H1 (cell line): ENCODE measurements around the gene SCAMP4. TPM values are rescaled to one million over a fixed set of nuclear protein-coding genes. Genes with fewer than 3 reads are reported as not detected.

ENCODE experiments used
- CTCF ChIA-PET: fragments of 300-600 bp; sonication (Branson Sonifier 250); formaldehyde crosslinking; loops from one replicate; lab custom pipeline; 2021; ENCODE audit not compliant: partially characterized antibody; lab: Charles Lee
- POLR2A ChIA-PET: fragments of 300-600 bp; sonication (Branson Sonifier 250); formaldehyde crosslinking; loops from one replicate; lab custom pipeline; 2021; ENCODE audit warnings: inconsistent platforms; ENCODE audit not compliant: partially characterized antibody; lab: Charles Lee
- DNase-seq, 2 experiments: peaks; one replicate each; pipeline versions ENCODE4 v3.0.0 to v3.0.0-alpha.2; 2010 to 2022; ENCODE audit warnings: low spot score in 2 of 2, low read depth in 1 of 2, mixed read lengths in 1 of 2
- FAIRE-seq: peaks from 2 replicates; lab custom pipeline; 2011; peaks lifted over from hg19 to GRCh38; lab: Jason Lieb, UNC
- H2AFZ ChIP-seq: 2 replicates; pipeline ENCODE4 v1.8.1; 2012; ENCODE audit warnings: low read length, inconsistent platforms
- H2AK5ac ChIP-seq: 2 replicates; pipeline ENCODE4 v1.6.1; 2013; ENCODE audit warnings: low read depth, low read length
- H2BK120ac ChIP-seq: replicated peaks from 2 replicates; pipeline ENCODE3; 2013; ENCODE audit warnings: low read depth, low read length, inconsistent platforms
- H2BK12ac ChIP-seq: 2 replicates; pipeline ENCODE4 v1.6.1; 2013; ENCODE audit warnings: low read depth, low read length
- H2BK15ac ChIP-seq: 2 replicates; pipeline ENCODE4 v1.6.1; 2013; ENCODE audit warnings: low read length
- H2BK20ac ChIP-seq: 2 replicates; pipeline ENCODE4 v1.6.1; 2013; ENCODE audit warnings: low read length
- H2BK5ac ChIP-seq: 2 replicates; pipeline ENCODE4 v1.6.1; 2013; ENCODE audit warnings: low read depth, low read length
- H3K14ac ChIP-seq: 2 replicates; pipeline ENCODE4 v1.6.1; 2013; ENCODE audit warnings: inconsistent platforms; ENCODE audit not compliant: insufficient read length
- H3K18ac ChIP-seq: 2 replicates; pipeline ENCODE4 v1.6.1; 2013; ENCODE audit warnings: low read length; ENCODE audit errors: extremely low read depth
- H3K23ac ChIP-seq: 2 replicates; pipeline ENCODE4 v1.6.1; 2013; ENCODE audit warnings: inconsistent platforms; ENCODE audit not compliant: insufficient read length
- H3K23me2 ChIP-seq: 2 replicates; pipeline ENCODE4 v1.6.1; 2013; ENCODE audit warnings: low read depth, low read length
- H3K27ac ChIP-seq: 2 replicates; pipeline ENCODE4 v1.6.1; 2011; ENCODE audit warnings: low read depth, low read length, inconsistent platforms
- H3K27me3 ChIP-seq, 4 experiments: replicated peaks in 1 of 4; 1 replicate in 1 of 4; 2 replicates in 3 of 4; pipeline versions ENCODE4 v1.6.1 to v1.8.1; 2011 to 2013; ENCODE audit warnings: low read length in 3 of 4, mild to moderate bottlenecking in 3 of 4, inconsistent platforms in 2 of 4, mixed read lengths in 2 of 4, moderate library complexity in 1 of 4; ENCODE audit not compliant: control insufficient read depth in 3 of 4, insufficient read depth in 3 of 4; ENCODE audit errors: extremely low read depth in 1 of 4
- H3K36me3 ChIP-seq, 4 experiments: 2 replicates each; pipeline versions ENCODE4 v1.6.1 to v1.8.1; 2011 to 2013; ENCODE audit warnings: mild to moderate bottlenecking in 4 of 4, low read length in 3 of 4, moderate library complexity in 2 of 4, control low read depth in 1 of 4, inconsistent platforms in 1 of 4; ENCODE audit not compliant: insufficient read depth in 4 of 4, control insufficient read depth in 2 of 4
- H3K4ac ChIP-seq: replicated peaks from 2 replicates; pipeline ENCODE3; 2013; ENCODE audit warnings: low read length, low read depth, mixed read lengths, inconsistent platforms; ENCODE audit not compliant: insufficient read length
- H3K4me1 ChIP-seq, 4 experiments: replicated peaks in 1 of 4; 1 replicate in 1 of 4; 2 replicates in 3 of 4; pipeline versions ENCODE4 v1.6.1 to v1.8.1; 2011 to 2013; ENCODE audit warnings: low read length in 3 of 4, inconsistent platforms in 2 of 4, mixed read lengths in 1 of 4; ENCODE audit not compliant: insufficient read depth in 4 of 4, control insufficient read depth in 3 of 4
- H3K4me2 ChIP-seq, 2 experiments: 2 replicates each; pipeline versions ENCODE4 v1.6.1 to v1.8.1; 2011 to 2013; ENCODE audit warnings: low read depth in 2 of 2, low read length in 2 of 2, control low read depth in 1 of 2, inconsistent platforms in 1 of 2, mild to moderate bottlenecking in 1 of 2; ENCODE audit not compliant: insufficient read depth in 1 of 2
- H3K4me3 ChIP-seq, 4 experiments: fragments of 200-600, 300-600 bp in 1 of 4; sonication (generic), shearing (Covaris generic), sonication (Bioruptor Twin) in 1 of 4; 2 replicates each; pipeline versions ENCODE4 v1.5.1 to v1.8.1; 2011 to 2016; ENCODE audit warnings: low read length in 4 of 4, low read depth in 3 of 4, control low read depth in 2 of 4, inconsistent platforms in 2 of 4, mild to moderate bottlenecking in 2 of 4, mixed read lengths in 1 of 4, moderate library complexity in 1 of 4; ENCODE audit not compliant: insufficient read depth in 2 of 4; ENCODE audit errors: extremely low read depth in 1 of 4
- H3K56ac ChIP-seq: replicated peaks from 2 replicates; pipeline ENCODE3; 2013; ENCODE audit warnings: low read depth, mild to moderate bottlenecking, mixed read lengths, low read length, inconsistent platforms; ENCODE audit not compliant: insufficient read length
- H3K79me1 ChIP-seq: 2 replicates; pipeline ENCODE4 v1.6.1; 2013; ENCODE audit warnings: low read depth, low read length, control low read depth
- H3K79me2 ChIP-seq, 2 experiments: 2 replicates each; pipeline versions ENCODE4 v1.6.1 to v1.8.1; 2012 to 2013; ENCODE audit warnings: low read length in 2 of 2, mild to moderate bottlenecking in 2 of 2, inconsistent platforms in 1 of 2; ENCODE audit not compliant: insufficient read depth in 2 of 2, control insufficient read depth in 1 of 2
- H3K9ac ChIP-seq, 4 experiments: replicated peaks in 1 of 4; 1 replicate in 1 of 4; 2 replicates in 3 of 4; pipeline versions ENCODE4 v1.6.1 to v1.8.1; 2011 to 2013; ENCODE audit warnings: low read depth in 3 of 4, low read length in 3 of 4, control low read depth in 2 of 4, mild to moderate bottlenecking in 2 of 4, moderate library complexity in 2 of 4, inconsistent platforms in 1 of 4; ENCODE audit errors: extremely low read depth in 1 of 4
- H3K9me3 ChIP-seq, 2 experiments: 2 replicates each; pipeline versions ENCODE4 v1.6.1 to v1.8.1; 2012 to 2013; ENCODE audit warnings: mild to moderate bottlenecking in 2 of 2, moderate library complexity in 2 of 2, control low read depth in 1 of 2, inconsistent platforms in 1 of 2, low read depth in 1 of 2, low read length in 1 of 2, mixed read lengths in 1 of 2; ENCODE audit not compliant: insufficient read depth in 2 of 2
- H4K20me1 ChIP-seq, 2 experiments: replicated peaks in 1 of 2; 2 replicates each; pipeline versions ENCODE3 to v1.8.1; 2011 to 2013; ENCODE audit warnings: inconsistent platforms in 2 of 2, low read length in 2 of 2, mild to moderate bottlenecking in 1 of 2; ENCODE audit not compliant: insufficient read depth in 2 of 2, control insufficient read depth in 1 of 2
- H4K5ac ChIP-seq: 2 replicates; pipeline ENCODE4 v1.6.1; 2013; ENCODE audit warnings: low read length, low read depth, mixed read lengths, inconsistent platforms; ENCODE audit not compliant: insufficient read length
- H4K8ac ChIP-seq: 2 replicates; pipeline ENCODE4 v1.8.0; 2013; ENCODE audit warnings: mild to moderate bottlenecking, moderate library complexity, low read length, inconsistent platforms; ENCODE audit not compliant: insufficient read depth; ENCODE audit errors: extremely low read depth
- H4K91ac ChIP-seq: replicated peaks from 2 replicates; pipeline ENCODE3; 2013; ENCODE audit warnings: low read length, mixed read lengths, inconsistent platforms; ENCODE audit not compliant: insufficient read length
- FOSL1 ChIP-seq: IDR thresholded peaks from 2 replicates; pipeline ENCODE4 v1.6.1; 2011; ENCODE audit warnings: mild to moderate bottlenecking, low read depth, low read length, moderate library complexity; ENCODE audit not compliant: insufficient read depth
- WGBS, 2 experiments: shearing (Covaris generic) in 1 of 2; methylation state at CpG; one replicate each; pipeline versions ENCODE4 v1.1.6 to v1.1.7; 2013 to 2015; ENCODE audit warnings: low lambda C conversion rate in 2 of 2, mixed read lengths in 2 of 2, inconsistent platforms in 1 of 2, low coverage in 1 of 2, missing lambda C conversion rate in 1 of 2; ENCODE audit not compliant: insufficient replicate concordance in 2 of 2, insufficient coverage in 1 of 2, insufficient read length in 1 of 2; ENCODE audit errors: extremely low coverage in 1 of 2, missing lambda C conversion rate in 1 of 2; 5-methylcytosine and 5-hydroxymethylcytosine counted together
- polyA plus RNA-seq, 7 experiments: library from polyadenylated mRNA; depleted of rRNA in 3 of 7; stranded (reverse) in 5 of 7; unstranded in 2 of 7; fragments of >200 nt in 5 of 7; fragments of 200-250 nt in 2 of 7; gene quantifications; 1 replicate in 5 of 7; 2 replicates in 1 of 7; 4 replicates in 1 of 7; pipeline versions ENCODE4 v1.2.1 to v1.2.3, GENCODE V29; 2011 to 2013; ENCODE audit warnings: missing spikeins in 2 of 7, mixed read lengths in 2 of 7
- total RNA-seq: library from RNA; stranded (reverse); fragmentation: NEBNext Ultra II Directional; extraction: Animal tissue kit (Norgen Biotek cat#: 25700); gene quantifications from 2 replicates; pipeline ENCODE4 v1.2.1, GENCODE V29; 2021

The SCAMP4 gene
- total and polyA plus RNA-seq, 2 of the 8 experiments (the other 6 are each of a cell fraction or from before 2014, with no cell fraction given): 17.1 to 61.4 TPM

DNA sequence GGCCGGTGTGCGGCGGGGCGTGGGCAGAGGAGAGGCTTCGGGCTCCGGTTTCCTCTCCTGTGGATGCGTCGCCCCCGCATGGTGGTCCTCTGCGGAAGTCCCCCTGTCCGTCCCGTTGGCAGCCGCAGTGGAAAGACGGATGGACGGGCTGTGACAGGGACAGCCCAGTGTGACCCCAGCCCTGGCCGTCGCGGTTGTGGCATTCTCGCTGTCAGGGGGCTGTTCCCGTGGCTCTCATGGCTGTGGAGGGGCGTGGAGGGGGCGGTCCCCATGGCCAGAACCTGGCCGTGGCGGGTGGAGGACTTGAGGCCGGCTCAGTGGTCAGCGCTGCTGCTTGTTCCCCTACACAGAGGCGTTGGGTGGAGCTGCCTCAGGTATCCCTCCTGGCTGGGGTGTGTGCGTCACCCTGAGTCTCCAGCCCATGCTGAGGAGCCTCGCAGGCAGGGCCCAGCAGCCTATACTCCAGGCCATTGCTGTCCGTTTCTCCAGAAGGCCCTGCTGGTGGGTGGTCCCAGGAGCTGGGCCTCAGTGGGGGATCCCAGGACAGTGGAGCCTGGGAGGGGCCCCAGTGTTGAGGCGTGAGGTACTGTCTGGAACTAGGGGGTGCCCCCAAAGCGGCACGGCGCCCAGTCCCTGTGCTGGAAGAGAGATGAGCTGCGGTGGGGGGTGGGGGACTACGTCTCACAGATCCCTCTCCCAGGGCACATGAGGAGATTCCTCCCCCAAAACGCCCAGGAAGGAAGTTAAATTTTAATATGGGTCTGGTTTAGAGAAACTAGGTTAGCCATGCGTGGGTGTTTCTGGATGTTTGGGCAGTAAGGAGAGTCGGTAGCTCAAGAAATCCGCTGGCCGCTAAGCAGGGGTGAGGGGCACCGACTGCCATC is 56.0 kb downstream of the SCAMP4 start:
- DNase-seq: no peak
- H3K9ac ChIP-seq: no peak overlapping the region

More for the DNA sequence above, 56.0 kb downstream of the SCAMP4 start:
- CTCF ChIA-PET: interaction anchor here (0.7 to 2.1 kb wide), 5 partner anchors 15 to 197 kb away, joined by 3 to 7 read pairs (median 3); no protein-coding TSS in a partner anchor
- Histone ChIP-seq H4K8ac (no peak overlapping the region; the same call in 1 of the 2 replicates), H2BK120ac (no peak overlapping the region), H3K27ac (no peak overlapping the region), H3K4me3 (no peak overlapping the region), H3K23ac (no peak overlapping the region), H3K36me3 (peaks cover 0 to 4% (median 2%) of the 10 kb centered on the region in 4 experiments; a peak in 3 of 8 replicates), H2AFZ (no peak overlapping the region), H3K27me3 (no peaks in the 10 kb centered on the region), H3K4me1 (peaks cover 0 to 10% (median 6%) of the 10 kb centered on the region in 4 experiments; a peak in 5 of 7 replicates), H2BK12ac (no peak overlapping the region), H3K79me2 (peaks cover 10 to 62% of the 10 kb centered on the region in 2 experiments; a peak in 3 of 4 replicates), H2AK5ac (no peak overlapping the region), H3K4ac (no peak overlapping the region), H3K23me2 (no peaks in the 10 kb centered on the region), H3K9me3 (no peaks in the 10 kb centered on the region), H3K56ac (no peak overlapping the region), H3K14ac (no peak overlapping the region), H2BK15ac (no peak overlapping the region), H2BK20ac (no peak overlapping the region), H3K4me2 (no peak overlapping the region), H4K20me1 (peaks cover 27 to 42% of the 10 kb centered on the region in 2 experiments), H4K91ac (no peak overlapping the region), H2BK5ac (no peak overlapping the region)
- WGBS, 2 experiments: 96% methylated on average over 37 of the region's 42 CpGs; no CpG with 5 or more reads in 1 of the 2 experiments
- no peak for FAIRE-seq
- TF ChIP-seq FOSL1: no peak
- TF ChIP-seq, all 59 proteins: peak for 0
- POLR2A ChIA-PET: interaction anchor here (0.7 to 1.4 kb wide), 4 partner anchors 9 to 56 kb away, joined by 3 read pairs; partner anchors contain the start of genes ADAT3 and SCAMP4
- Histone ChIP-seq H3K79me1 (peaks cover 19% of the 10 kb centered on the region), H3K18ac (no peak overlapping the region), H4K5ac (no peak overlapping the region)
